Body of pancreas (tissue), 4 donors: ENCODE results near the gene DNAL1.

Experiments used
- POLR2A ChIP-seq, 3 donors: fragments of 450-650 bp; IDR thresholded peaks; one replicate each; pipeline ENCODE4 v1.6.1; 2016; ENCODE audit warnings: antibody characterized with exemption in 3 of 3, mild to moderate bottlenecking in 2 of 3
- TF ChIP-seq, protein P1 (sequence below), 7 experiments: fragments of 450-650 bp in 4 of 7; fragments of 200-600 bp in 3 of 7; sonication (generic) in 3 of 7; IDR thresholded peaks; one replicate each; pipeline ENCODE4 v1.5.1; 2016 to 2019; ENCODE audit warnings: antibody characterized with exemption in 7 of 7

DNA sequence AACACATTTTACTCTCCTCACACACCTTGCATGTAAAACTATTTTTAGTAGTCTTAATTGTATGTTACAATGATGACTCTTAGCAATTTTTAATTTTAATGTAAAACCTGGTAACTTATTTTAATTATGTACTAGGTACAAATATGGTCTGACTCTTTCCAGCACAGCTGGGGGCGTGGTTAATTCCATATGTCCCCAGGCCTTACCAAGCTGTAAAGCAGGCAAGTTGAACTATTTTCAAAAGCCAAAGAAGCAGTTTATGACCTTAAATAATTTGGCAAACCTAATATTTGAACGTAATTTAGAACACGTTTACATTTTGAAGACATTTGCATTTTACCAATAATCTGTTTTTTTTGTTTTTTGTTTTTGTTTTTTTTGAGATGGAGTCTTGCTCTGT, 41.8 kb upstream of the DNAL1 start:
- TF ChIP-seq, protein P1, sequence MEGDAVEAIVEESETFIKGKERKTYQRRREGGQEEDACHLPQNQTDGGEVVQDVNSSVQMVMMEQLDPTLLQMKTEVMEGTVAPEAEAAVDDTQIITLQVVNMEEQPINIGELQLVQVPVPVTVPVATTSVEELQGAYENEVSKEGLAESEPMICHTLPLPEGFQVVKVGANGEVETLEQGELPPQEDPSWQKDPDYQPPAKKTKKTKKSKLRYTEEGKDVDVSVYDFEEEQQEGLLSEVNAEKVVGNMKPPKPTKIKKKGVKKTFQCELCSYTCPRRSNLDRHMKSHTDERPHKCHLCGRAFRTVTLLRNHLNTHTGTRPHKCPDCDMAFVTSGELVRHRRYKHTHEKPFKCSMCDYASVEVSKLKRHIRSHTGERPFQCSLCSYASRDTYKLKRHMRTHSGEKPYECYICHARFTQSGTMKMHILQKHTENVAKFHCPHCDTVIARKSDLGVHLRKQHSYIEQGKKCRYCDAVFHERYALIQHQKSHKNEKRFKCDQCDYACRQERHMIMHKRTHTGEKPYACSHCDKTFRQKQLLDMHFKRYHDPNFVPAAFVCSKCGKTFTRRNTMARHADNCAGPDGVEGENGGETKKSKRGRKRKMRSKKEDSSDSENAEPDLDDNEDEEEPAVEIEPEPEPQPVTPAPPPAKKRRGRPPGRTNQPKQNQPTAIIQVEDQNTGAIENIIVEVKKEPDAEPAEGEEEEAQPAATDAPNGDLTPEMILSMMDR (IDR thresholded peaks at IDR 0.05): no peak
- no peak for TF ChIP-seq POLR2A (IDR thresholded peaks at IDR 0.05)
